NT2/D1 (cell line): ENCODE data around the gene PLA2R1.

Experiments used
- DNase-seq: peaks from one replicate; pipeline ENCODE4 v3.0.0-alpha.2; 2011; ENCODE audit warnings: low read depth, low spot score
- H3K27me3 ChIP-seq: 2 replicates; pipeline ENCODE4 v1.6.0; 2011; ENCODE audit warnings: mild to moderate bottlenecking; ENCODE audit not compliant: insufficient read length, insufficient read depth
- H3K36me3 ChIP-seq: 2 replicates; pipeline ENCODE4 v1.6.1; 2011; ENCODE audit warnings: mild to moderate bottlenecking, low read length, mixed read lengths; ENCODE audit not compliant: insufficient read depth, insufficient read length
- H3K4me1 ChIP-seq: 2 replicates; pipeline ENCODE4 v1.5.1; 2011; ENCODE audit not compliant: insufficient read depth, insufficient read length
- H3K4me3 ChIP-seq: 2 replicates; pipeline ENCODE4 v1.5.1; 2011; ENCODE audit warnings: low read depth; ENCODE audit not compliant: insufficient read length
- H3K9ac ChIP-seq: 2 replicates; pipeline ENCODE4 v1.6.0; 2011; ENCODE audit warnings: low read depth; ENCODE audit not compliant: insufficient read length
- H3K9me3 ChIP-seq: 2 replicates; pipeline ENCODE4 v1.5.1; 2011; ENCODE audit warnings: mild to moderate bottlenecking, low read length; ENCODE audit not compliant: insufficient read depth
- SUZ12 ChIP-seq: IDR thresholded peaks from 2 replicates; pipeline ENCODE4 v1.6.1; 2011; ENCODE audit not compliant: insufficient read length, insufficient read depth; ENCODE audit errors: extremely low read depth
- YY1 ChIP-seq: IDR thresholded peaks from 2 replicates; pipeline ENCODE4 v1.6.1; 2011; ENCODE audit not compliant: insufficient read length, insufficient read depth
- ZNF274 ChIP-seq: IDR thresholded peaks from 2 replicates; pipeline ENCODE4 v1.6.1; 2011; ENCODE audit warnings: mild to moderate bottlenecking, low read depth, low read length

PLA2R1 gene

GRCh38 chr2:159891917-159892730, 170.3 kb downstream of the PLA2R1 start:
- Histone ChIP-seq H3K36me3 (no peaks in the 10 kb centered on the region), H3K4me1 (peaks cover 2% of the 10 kb centered on the region), H3K9me3 (no peaks in the 10 kb centered on the region), H3K4me3 (no peak overlapping the region), H3K9ac (no peak overlapping the region), H3K27me3 (no peaks in the 10 kb centered on the region)
- TF ChIP-seq SUZ12 (no peak), YY1 (no peak), ZNF274 (no peak)
- DNase-seq, result peak; percentile 11

- DNase-seq, result no peak
- Histone ChIP-seq H3K9ac (no peak overlapping the region), H3K9me3 (no peaks in the 10 kb centered on the region), H3K4me3 (no peak overlapping the region), H3K4me1 (peaks cover 2% of the 10 kb centered on the region), H3K36me3 (no peaks in the 10 kb centered on the region), H3K27me3 (no peaks in the 10 kb centered on the region)
- TF ChIP-seq ZNF274 (no peak), YY1 (no peak), SUZ12 (no peak)
Measured at GRCh38 chr2:159891267-159891588, 171.2 kb downstream of the PLA2R1 start.

GRCh38 chr2:159890551-159891266, 171.7 kb downstream of the PLA2R1 start:
- no peak for DNase-seq
- Histone ChIP-seq H3K9me3 (no peaks in the 10 kb centered on the region), H3K27me3 (no peaks in the 10 kb centered on the region), H3K9ac (no peak overlapping the region), H3K4me1 (peaks cover 2% of the 10 kb centered on the region), H3K36me3 (no peaks in the 10 kb centered on the region), H3K4me3 (no peak overlapping the region)
- TF ChIP-seq ZNF274, result no peak
- no peak for TF ChIP-seq SUZ12
- TF ChIP-seq YY1, result no peak

- Histone ChIP-seq H3K36me3 (no peaks in the 10 kb centered on the region), H3K4me3 (no peak overlapping the region), H3K27me3 (no peaks in the 10 kb centered on the region), H3K9ac (no peak overlapping the region), H3K4me1 (no peaks in the 10 kb centered on the region), H3K9me3 (no peaks in the 10 kb centered on the region)
- TF ChIP-seq ZNF274, result no peak
- no peak for TF ChIP-seq YY1
- DNase-seq, result no peak
Measured at GRCh38 chr2:159882130-159882745, 180.2 kb downstream of the PLA2R1 start.
